ENCODE measurements around the gene VPS36. TPM values are rescaled to one million over a fixed set of nuclear protein-coding genes. Genes with fewer than 3 reads are reported as not detected.

The VPS36 gene
- total RNA-seq, 1 donor from 2014 or later = 44.3 TPM

DNA sequence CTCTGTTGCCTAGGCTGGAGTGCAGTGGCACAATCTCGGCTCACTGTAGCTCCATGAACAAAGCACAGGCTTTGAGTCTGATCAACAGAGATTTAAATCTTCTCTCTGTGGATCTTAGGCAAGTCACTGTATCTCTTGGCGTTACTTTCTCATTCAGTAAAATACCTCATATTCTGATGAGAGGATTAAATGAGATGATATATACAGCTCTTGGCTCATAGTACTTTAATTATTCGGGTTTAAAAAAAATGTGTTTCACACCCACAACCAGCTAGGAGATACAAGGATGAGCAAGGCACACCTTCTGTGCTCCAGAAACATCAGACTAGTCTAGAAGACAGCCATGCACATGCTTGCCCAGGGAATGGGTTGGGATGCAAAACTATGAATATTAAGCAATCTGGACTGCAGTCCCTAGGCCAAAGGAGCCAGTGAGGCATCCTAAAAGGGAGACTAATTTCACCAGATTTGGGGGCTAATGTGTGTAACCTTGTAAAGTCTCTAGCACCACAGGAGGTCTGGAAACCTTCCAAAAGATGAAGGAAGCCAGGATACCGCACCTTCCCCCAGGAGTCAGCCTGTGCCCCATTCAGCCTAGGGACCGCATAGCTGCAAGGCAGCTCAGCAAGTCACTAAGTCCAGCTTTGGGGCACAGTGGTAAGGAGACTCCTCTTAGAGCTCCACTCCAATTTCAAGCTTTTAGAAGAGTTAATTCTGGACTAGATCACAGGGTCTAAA is 2.5 kb downstream of the VPS36 start:
- TF ChIP-seq, protein P1, sequence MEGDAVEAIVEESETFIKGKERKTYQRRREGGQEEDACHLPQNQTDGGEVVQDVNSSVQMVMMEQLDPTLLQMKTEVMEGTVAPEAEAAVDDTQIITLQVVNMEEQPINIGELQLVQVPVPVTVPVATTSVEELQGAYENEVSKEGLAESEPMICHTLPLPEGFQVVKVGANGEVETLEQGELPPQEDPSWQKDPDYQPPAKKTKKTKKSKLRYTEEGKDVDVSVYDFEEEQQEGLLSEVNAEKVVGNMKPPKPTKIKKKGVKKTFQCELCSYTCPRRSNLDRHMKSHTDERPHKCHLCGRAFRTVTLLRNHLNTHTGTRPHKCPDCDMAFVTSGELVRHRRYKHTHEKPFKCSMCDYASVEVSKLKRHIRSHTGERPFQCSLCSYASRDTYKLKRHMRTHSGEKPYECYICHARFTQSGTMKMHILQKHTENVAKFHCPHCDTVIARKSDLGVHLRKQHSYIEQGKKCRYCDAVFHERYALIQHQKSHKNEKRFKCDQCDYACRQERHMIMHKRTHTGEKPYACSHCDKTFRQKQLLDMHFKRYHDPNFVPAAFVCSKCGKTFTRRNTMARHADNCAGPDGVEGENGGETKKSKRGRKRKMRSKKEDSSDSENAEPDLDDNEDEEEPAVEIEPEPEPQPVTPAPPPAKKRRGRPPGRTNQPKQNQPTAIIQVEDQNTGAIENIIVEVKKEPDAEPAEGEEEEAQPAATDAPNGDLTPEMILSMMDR (IDR thresholded peaks at IDR 0.05) = no peak
- Mint-ChIP-seq H3K4me3 (ENCODE audit: unreplicated experiment) (no peak overlapping the region), H3K27ac (ENCODE audit: unreplicated experiment) (no peak overlapping the region), H3K4me1 (ENCODE audit: unreplicated experiment) (peaks cover 19% of the 10 kb centered on the region), H3K9me3 (ENCODE audit: unreplicated experiment) (no peaks in the 10 kb centered on the region), H3K27me3 (ENCODE audit: unreplicated experiment) (no peaks in the 10 kb centered on the region), H3K36me3 (ENCODE audit: unreplicated experiment) (peaks cover 7% of the 10 kb centered on the region)
- DNase-seq (ENCODE audit: extremely low spot score, unreplicated experiment) = no peak

DNA sequence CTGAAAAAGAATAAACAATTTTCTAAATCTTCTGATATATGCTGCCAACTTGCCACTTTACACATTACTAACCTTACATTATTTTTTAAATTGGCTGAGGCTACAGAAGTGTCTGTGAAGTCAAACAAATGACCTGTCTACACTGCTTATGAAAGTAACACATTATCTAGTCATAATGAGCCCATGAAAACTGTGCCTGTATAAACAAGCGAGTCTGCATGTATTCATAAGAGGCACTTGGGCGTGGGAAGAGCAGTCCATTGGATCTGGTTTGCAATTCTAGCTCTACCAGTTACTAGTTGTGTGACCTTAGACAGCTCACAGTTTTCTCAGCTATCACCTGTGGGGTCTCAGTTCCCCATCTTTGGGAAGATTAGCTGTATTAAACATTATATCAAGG is 3.1 kb downstream of the VPS36 start:
- no peak for DNase-seq (ENCODE audit: extremely low spot score, unreplicated experiment)
- TF ChIP-seq, protein P1 (IDR thresholded peaks at IDR 0.05) = no peak
- no peak overlapping the region for H3K27ac Mint-ChIP-seq (ENCODE audit: unreplicated experiment)
- no peaks in the 10 kb centered on the region for H3K27me3 Mint-ChIP-seq (ENCODE audit: unreplicated experiment)
- peaks cover 19% of the 10 kb centered on the region for H3K4me1 Mint-ChIP-seq (ENCODE audit: unreplicated experiment)
- peaks cover 7% of the 10 kb centered on the region for H3K36me3 Mint-ChIP-seq (ENCODE audit: unreplicated experiment)
- H3K9me3 Mint-ChIP-seq (ENCODE audit: unreplicated experiment) = no peaks in the 10 kb centered on the region
- H3K4me3 Mint-ChIP-seq (ENCODE audit: unreplicated experiment) = no peak overlapping the region

DNA sequence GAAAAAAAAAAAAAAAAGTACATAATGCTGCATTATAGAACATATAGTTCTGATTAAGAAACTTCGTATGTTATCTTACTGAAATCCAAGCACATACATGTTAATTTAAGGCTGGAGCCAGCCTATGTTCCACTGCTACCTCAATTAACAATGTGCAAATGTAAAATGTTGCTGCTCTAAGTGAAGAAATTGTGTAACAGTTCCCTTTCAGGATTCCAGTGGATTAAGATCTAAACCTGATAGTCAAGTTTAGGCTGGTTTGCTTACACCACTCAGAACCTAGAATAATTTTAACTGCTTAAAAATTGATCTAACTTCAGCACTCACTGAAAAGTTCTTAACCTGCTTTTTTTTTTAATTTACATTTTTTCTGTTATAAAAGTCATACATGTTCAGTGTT is 4.2 kb downstream of the VPS36 start:
- TF ChIP-seq, protein P1 (IDR thresholded peaks at IDR 0.05) = no peak
- no peak overlapping the region for H3K27ac Mint-ChIP-seq (ENCODE audit: unreplicated experiment)
- H3K36me3 Mint-ChIP-seq (ENCODE audit: unreplicated experiment) = peaks cover 7% of the 10 kb centered on the region
- no peaks in the 10 kb centered on the region for H3K9me3 Mint-ChIP-seq (ENCODE audit: unreplicated experiment)
- peaks cover 19% of the 10 kb centered on the region for H3K4me1 Mint-ChIP-seq (ENCODE audit: unreplicated experiment)
- H3K4me3 Mint-ChIP-seq (ENCODE audit: unreplicated experiment) = no peak overlapping the region
- DNase-seq (ENCODE audit: extremely low spot score, unreplicated experiment) = no peak
- H3K27me3 Mint-ChIP-seq (ENCODE audit: unreplicated experiment) = no peaks in the 10 kb centered on the region

DNA sequence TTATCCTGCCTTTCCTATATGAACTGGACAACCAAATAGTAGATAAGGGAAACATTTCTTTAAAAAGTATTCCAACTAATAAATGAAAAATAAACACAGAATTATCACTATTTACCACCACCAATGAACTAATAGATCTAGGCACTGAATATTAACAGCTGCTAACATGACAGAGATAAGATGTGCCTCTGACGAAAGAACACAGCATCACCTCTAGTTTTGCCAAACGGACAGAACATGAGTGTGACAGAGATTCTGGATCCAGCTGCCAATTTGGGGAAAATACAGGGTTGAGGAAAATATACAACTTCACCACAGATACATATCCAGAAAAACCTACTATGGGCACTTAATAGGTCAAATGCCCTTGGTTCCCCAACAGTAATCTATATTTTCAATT is 18.0 kb downstream of the VPS36 start:
- Mint-ChIP-seq H3K27me3 (ENCODE audit: unreplicated experiment) (no peaks in the 10 kb centered on the region), H3K9me3 (ENCODE audit: unreplicated experiment) (no peaks in the 10 kb centered on the region), H3K4me1 (ENCODE audit: unreplicated experiment) (peaks cover 17% of the 10 kb centered on the region), H3K4me3 (ENCODE audit: unreplicated experiment) (no peak overlapping the region), H3K36me3 (ENCODE audit: unreplicated experiment) (peaks cover 50% of the 10 kb centered on the region), H3K27ac (ENCODE audit: unreplicated experiment) (no peak overlapping the region)
- DNase-seq (ENCODE audit: extremely low spot score, unreplicated experiment) = no peak
- TF ChIP-seq, protein P1 (IDR thresholded peaks at IDR 0.05) = no peak

DNA sequence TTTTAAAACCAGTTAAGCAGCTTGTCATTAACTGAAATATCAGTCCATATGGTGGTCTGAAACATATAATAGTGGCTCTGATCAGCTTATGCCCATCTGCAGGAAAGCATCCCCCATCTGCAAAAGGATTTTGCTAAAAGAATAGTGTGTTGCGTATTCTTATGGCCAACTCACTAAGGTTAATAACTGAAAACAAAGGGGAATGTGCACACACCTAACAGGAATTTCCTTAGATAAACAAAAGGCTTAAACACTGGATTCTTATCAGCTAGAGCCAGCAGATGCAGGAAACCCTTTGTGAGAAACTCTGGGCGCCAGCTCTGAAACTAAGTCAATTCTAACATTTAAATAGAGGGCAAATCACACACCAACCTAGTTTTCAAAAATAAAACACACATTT is 22.1 kb downstream of the VPS36 start:
- Mint-ChIP-seq H3K27me3 (ENCODE audit: unreplicated experiment) (no peaks in the 10 kb centered on the region), H3K4me1 (ENCODE audit: unreplicated experiment) (peaks cover 12% of the 10 kb centered on the region), H3K27ac (ENCODE audit: unreplicated experiment) (no peak overlapping the region), H3K36me3 (ENCODE audit: unreplicated experiment) (peaks cover 45% of the 10 kb centered on the region), H3K9me3 (ENCODE audit: unreplicated experiment) (no peaks in the 10 kb centered on the region), H3K4me3 (ENCODE audit: unreplicated experiment) (no peak overlapping the region)
- TF ChIP-seq, protein P1 (IDR thresholded peaks at IDR 0.05) = no peak
- DNase-seq (ENCODE audit: extremely low spot score, unreplicated experiment) = no peak
